LNCAP (cell line): Measurements from ENCODE around the gene SOX10.

Experiments used
- CTCF ChIP-seq: fragments of 450-650 bp; IDR thresholded peaks from 2 replicates; pipeline ENCODE4 v1.5.1; 2017; ENCODE audit warnings: mild to moderate bottlenecking

SOX10 gene

GRCh38 chr22:37970864-37971263 lies 13.5 kb downstream of the SOX10 start:
- TF ChIP-seq CTCF, result no peak

GRCh38 chr22:37968452-37969251 lies 15.7 kb downstream of the SOX10 start:
- TF ChIP-seq CTCF, result no peak

GRCh38 chr22:37967637-37968451 lies 16.5 kb downstream of the SOX10 start:
- TF ChIP-seq CTCF, result no peak

DNA sequence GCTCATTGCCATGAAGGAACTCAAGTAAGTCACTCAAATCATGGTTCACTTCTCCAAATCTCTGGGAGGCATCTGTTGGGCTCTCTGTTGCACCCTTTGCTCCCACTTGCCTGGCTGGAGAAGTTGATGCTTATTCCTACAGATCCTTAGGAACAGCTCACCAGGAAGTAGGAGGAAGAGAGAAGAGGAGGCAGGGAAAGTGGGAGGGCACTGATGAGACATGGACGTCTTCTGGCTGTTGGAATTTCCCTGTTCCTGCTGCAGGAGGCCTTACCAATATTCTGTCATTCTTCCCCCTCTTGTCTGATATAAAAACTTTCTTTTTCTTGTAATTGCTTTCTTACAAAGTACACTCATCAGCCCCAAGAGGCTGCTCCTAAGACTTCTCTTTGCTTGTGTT lies 17.2 kb downstream of the SOX10 start:
- no peak for TF ChIP-seq CTCF

DNA sequence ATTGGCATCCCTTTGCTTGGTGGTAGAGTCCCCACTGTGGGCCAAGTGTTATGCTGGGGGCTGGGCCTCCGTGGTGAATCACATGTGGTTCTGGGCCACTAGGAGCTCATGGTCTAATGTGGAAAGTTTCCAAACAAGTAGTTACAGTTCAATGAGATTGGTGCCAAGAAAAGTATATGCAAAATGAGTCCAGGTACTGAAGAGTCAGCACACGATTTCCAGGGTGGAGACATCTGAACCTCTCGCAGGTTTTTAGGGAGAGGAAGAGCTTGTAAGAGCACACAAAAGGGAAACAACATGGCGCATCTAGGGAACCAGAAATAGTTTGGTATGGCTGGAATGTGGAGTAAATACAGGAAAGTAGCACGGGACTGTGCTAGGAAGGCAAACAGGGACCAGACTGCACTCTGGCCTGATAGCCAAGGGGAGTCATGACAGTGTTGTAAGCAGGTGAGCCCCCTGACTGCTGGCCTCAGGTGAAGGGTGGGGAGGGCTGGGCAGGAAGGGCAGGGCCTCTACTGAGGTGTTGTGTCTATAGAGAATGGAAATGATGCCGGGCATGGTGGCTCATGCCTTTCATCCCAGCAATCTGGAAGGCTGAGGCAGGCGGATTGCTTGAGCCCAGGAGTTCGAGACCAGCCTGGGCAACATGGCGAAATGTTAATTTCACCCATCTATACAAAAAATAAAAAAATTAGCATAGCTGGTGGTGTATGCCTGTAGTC lies 18.3 kb downstream of the SOX10 start:
- TF ChIP-seq CTCF, result no peak

DNA sequence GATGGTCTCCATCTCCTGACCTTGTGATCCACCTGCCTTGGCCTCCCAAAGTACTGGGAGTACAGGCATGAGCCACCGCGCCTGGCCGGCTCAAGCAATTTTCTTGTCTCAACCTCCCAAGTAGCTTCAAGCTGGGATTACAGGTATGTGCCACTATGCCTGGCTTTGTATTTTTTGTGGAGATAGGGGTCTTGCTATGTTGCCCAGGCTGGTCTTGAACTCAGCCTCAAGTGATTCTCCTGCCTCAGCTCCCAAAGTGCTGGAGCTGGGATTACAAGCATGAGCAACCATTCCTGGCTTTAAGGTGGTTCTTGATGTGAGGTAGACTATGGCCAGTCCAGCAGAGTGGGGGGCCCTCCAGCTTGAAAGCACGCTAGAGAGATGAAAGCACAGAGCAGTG lies 23.3 kb downstream of the SOX10 start:
- no peak for TF ChIP-seq CTCF

DNA sequence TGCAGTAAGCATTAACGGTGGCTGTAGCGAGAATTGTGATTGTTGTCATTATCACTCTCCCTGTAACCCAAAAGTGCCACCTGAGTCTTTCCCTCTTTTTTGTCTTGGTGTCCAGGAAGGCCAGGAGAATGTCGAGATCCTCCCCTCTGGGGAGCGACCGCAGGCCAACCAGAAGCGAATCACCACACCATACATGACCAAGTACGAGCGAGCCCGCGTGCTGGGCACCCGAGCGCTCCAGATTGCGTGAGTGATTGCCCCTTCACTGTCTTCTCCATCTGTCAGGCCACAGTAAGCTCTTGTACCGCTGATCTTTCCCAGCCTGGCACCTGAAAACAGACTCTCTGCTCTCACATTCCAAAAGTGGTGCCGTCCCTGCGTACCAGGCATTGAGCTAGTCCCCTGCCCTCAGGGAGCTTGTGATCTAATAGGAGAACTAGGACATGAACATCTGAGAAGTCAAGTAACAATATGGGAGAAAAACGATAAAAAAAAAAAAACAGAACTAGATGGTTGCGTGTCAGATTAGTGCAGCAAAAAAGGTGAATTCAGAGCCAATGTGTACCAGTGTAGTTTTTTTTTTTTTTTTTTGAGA lies 25.0 kb downstream of the SOX10 start:
- TF ChIP-seq CTCF, result no peak
